IMR-90 (cell line): ENCODE data around the gene CA12. TPM values are rescaled to one million over a fixed set of nuclear protein-coding genes. Genes with fewer than 3 reads are reported as not detected.

Experiments used
- ATAC-seq: fragments of 200-7000 bp; cut with Tn5 transposase; 2 replicates; pipeline ENCODE4 v1.9.1; 2020; ENCODE audit warnings: low read depth, mild to moderate bottlenecking, moderate library complexity
- BruUV-seq: library from RNA; stranded (reverse); fragments of 400-500 nt; replicated peaks from 2 replicates; lab custom pipeline; 2021; lab: Mats Ljungman, UMichigan
- CTCF ChIA-PET: fragments of 300-600 bp; formaldehyde crosslinking; extraction: SDS; loops from one replicate; lab custom pipeline; 2021; ENCODE audit warnings: antibody characterized with exemption; lab: Yijun Ruan, JAX
- POLR2A ChIA-PET: fragments of 300-600 bp; sonication (Branson Sonifier 250); formaldehyde crosslinking; loops from one replicate; lab custom pipeline; 2022; ENCODE audit warnings: antibody characterized with exemption; ENCODE audit not compliant: unreplicated experiment; lab: Charles Lee
- DNase-seq: peaks from one replicate; pipeline ENCODE4 v3.0.0; 2013
- H2AFZ ChIP-seq: replicated peaks from 2 replicates; pipeline ENCODE3; 2013; ENCODE audit warnings: low read length, mild to moderate bottlenecking; ENCODE audit not compliant: poor library complexity
- H2AK5ac ChIP-seq: 2 replicates; pipeline ENCODE4 v1.6.1; 2013; ENCODE audit warnings: low read depth, low read length, inconsistent platforms
- H2AK9ac ChIP-seq: replicated peaks from 2 replicates; pipeline ENCODE3; 2013; ENCODE audit warnings: mild to moderate bottlenecking, low read depth, low read length, moderate library complexity; ENCODE audit not compliant: poor library complexity
- H2BK120ac ChIP-seq: 2 replicates; pipeline ENCODE4 v1.6.1; 2013; ENCODE audit warnings: low read depth, low read length, inconsistent platforms
- H2BK15ac ChIP-seq: 3 replicates; pipeline ENCODE4 v1.6.1; 2013; ENCODE audit warnings: low read depth, low read length, inconsistent platforms
- H2BK20ac ChIP-seq: 2 replicates; pipeline ENCODE4 v1.6.1; 2013; ENCODE audit warnings: low read depth, mild to moderate bottlenecking, inconsistent platforms, low read length, moderate library complexity
- H2BK5ac ChIP-seq: 2 replicates; pipeline ENCODE4 v1.6.1; 2013; ENCODE audit warnings: mild to moderate bottlenecking, low read depth, low read length, inconsistent platforms; ENCODE audit not compliant: poor library complexity, severe bottlenecking
- H3K14ac ChIP-seq: replicated peaks from 2 replicates; pipeline ENCODE4 v1.6.1; 2013; ENCODE audit warnings: low read depth, low read length, inconsistent platforms
- H3K18ac ChIP-seq: 2 replicates; pipeline ENCODE4 v1.6.1; 2013; ENCODE audit warnings: low read depth, low read length, control low read depth
- H3K23ac ChIP-seq: 2 replicates; pipeline ENCODE4 v1.6.1; 2013; ENCODE audit warnings: low read depth, low read length, inconsistent platforms
- H3K27ac ChIP-seq: 2 replicates; pipeline ENCODE4 v1.5.1; 2013; ENCODE audit warnings: mild to moderate bottlenecking, control low read depth, low read length; ENCODE audit not compliant: insufficient read depth
- H3K27me3 ChIP-seq: 2 replicates; pipeline ENCODE4 v1.6.1; 2013; ENCODE audit warnings: low read length; ENCODE audit not compliant: control insufficient read depth, insufficient read depth
- H3K36me3 ChIP-seq: 2 replicates; pipeline ENCODE4 v1.6.1; 2013; ENCODE audit warnings: low read length, mixed read lengths; ENCODE audit not compliant: control insufficient read depth, insufficient read depth
- H3K4ac ChIP-seq: 2 replicates; pipeline ENCODE4 v1.6.1; 2013; ENCODE audit warnings: low read depth, low read length, inconsistent platforms
- H3K4me1 ChIP-seq: 2 replicates; pipeline ENCODE4 v1.6.1; 2013; ENCODE audit warnings: low read length, mixed read lengths; ENCODE audit not compliant: control insufficient read depth, insufficient read depth
- H3K4me2 ChIP-seq: 2 replicates; pipeline ENCODE4 v1.6.1; 2013; ENCODE audit warnings: low read depth, mild to moderate bottlenecking, control low read depth, low read length, moderate library complexity
- H3K4me3 ChIP-seq: 2 replicates; pipeline ENCODE4 v1.5.1; 2013; ENCODE audit warnings: low read depth, mild to moderate bottlenecking, control low read depth, low read length, moderate library complexity; ENCODE audit not compliant: insufficient read depth
- H3K56ac ChIP-seq: 2 replicates; pipeline ENCODE4 v1.6.1; 2013; ENCODE audit warnings: low read length, inconsistent platforms; ENCODE audit not compliant: insufficient read depth; ENCODE audit errors: extremely low read depth
- H3K79me1 ChIP-seq, 2 experiments: 2 replicates each; pipeline ENCODE4 v1.6.1; 2013; ENCODE audit warnings: low read length in 2 of 2, inconsistent platforms in 1 of 2, low read depth in 1 of 2
- H3K9ac ChIP-seq: 2 replicates; pipeline ENCODE4 v1.6.1; 2013; ENCODE audit warnings: low read depth, low read length, control low read depth
- H3K9me1 ChIP-seq: 2 replicates; pipeline ENCODE4 v1.6.1; 2013; ENCODE audit warnings: low read length, inconsistent platforms; ENCODE audit not compliant: insufficient read depth
- H3K9me3 ChIP-seq: 2 replicates; pipeline ENCODE4 v1.6.1; 2013; ENCODE audit warnings: low read length; ENCODE audit not compliant: control insufficient read depth, insufficient read depth
- H4K20me1 ChIP-seq: 2 replicates; pipeline ENCODE4 v1.6.1; 2013; ENCODE audit warnings: low read length, inconsistent platforms; ENCODE audit not compliant: insufficient read depth
- H4K5ac ChIP-seq: 2 replicates; pipeline ENCODE4 v1.6.1; 2013; ENCODE audit warnings: mild to moderate bottlenecking, low read depth, low read length, control low read depth
- H4K8ac ChIP-seq, 2 experiments: 2 replicates each; pipeline ENCODE4 v1.6.1; 2013; ENCODE audit warnings: low read depth in 2 of 2, low read length in 2 of 2, control low read depth in 1 of 2, inconsistent platforms in 1 of 2
- H4K91ac ChIP-seq: 2 replicates; pipeline ENCODE4 v1.6.1; 2013; ENCODE audit warnings: low read depth, low read length, inconsistent platforms; ENCODE audit not compliant: insufficient read depth
- BHLHE40 ChIP-seq: fragments of 150-350 bp; IDR thresholded peaks from 2 replicates; pipeline ENCODE4 v1.6.1; 2016; ENCODE audit warnings: mild to moderate bottlenecking, low read depth, low read length
- CEBPB ChIP-seq: IDR thresholded peaks from 2 replicates; pipeline ENCODE4 v1.6.1; 2012; ENCODE audit warnings: low read depth, low read length, improper control_type of control experiment
- CHD1 ChIP-seq: IDR thresholded peaks from 2 replicates; pipeline ENCODE4 v1.6.1; 2012; ENCODE audit warnings: low read depth, low read length, improper control_type of control experiment
- CTCF ChIP-seq: conservative IDR thresholded peaks from 2 replicates; pipeline ENCODE4 v1.5.1; 2012; ENCODE audit warnings: mild to moderate bottlenecking, low read depth, low read length, improper control_type of control experiment
- FOS ChIP-seq: fragments of 150-350 bp; IDR thresholded peaks from 2 replicates; pipeline ENCODE4 v1.6.1; 2016; ENCODE audit warnings: low read depth, low read length
- MAFK ChIP-seq: IDR thresholded peaks from 2 replicates; pipeline ENCODE4 v1.6.1; 2012; ENCODE audit warnings: low read depth, low read length, improper control_type of control experiment
- MAZ ChIP-seq: IDR thresholded peaks from 2 replicates; pipeline ENCODE4 v1.6.1; 2012; ENCODE audit warnings: low read depth, mild to moderate bottlenecking, low read length, improper control_type of control experiment, moderate library complexity, borderline replicate concordance
- MXI1 ChIP-seq: IDR thresholded peaks from 2 replicates; pipeline ENCODE4 v1.6.1; 2012; ENCODE audit warnings: low read depth, mild to moderate bottlenecking, low read length, moderate library complexity, borderline replicate concordance
- NFE2L2 ChIP-seq: fragments of 150-350 bp; IDR thresholded peaks from 2 replicates; pipeline ENCODE4 v1.6.1; 2016; ENCODE audit warnings: low read depth, mild to moderate bottlenecking, low read length
- POLR2A ChIP-seq: IDR thresholded peaks from 2 replicates; pipeline ENCODE4 v1.6.1; 2012; ENCODE audit warnings: mild to moderate bottlenecking, low read depth, low read length
- RAD21 ChIP-seq: IDR thresholded peaks from 2 replicates; pipeline ENCODE4 v1.6.1; 2012; ENCODE audit warnings: low read length, improper control_type of control experiment
- RFX5 ChIP-seq: IDR thresholded peaks from 2 replicates; pipeline ENCODE4 v1.8.0; 2012; ENCODE audit warnings: low read depth, mild to moderate bottlenecking, low read length, moderate library complexity
- USF2 ChIP-seq: fragments of 150-350 bp; IDR thresholded peaks from 2 replicates; pipeline ENCODE4 v1.6.1; 2017; ENCODE audit warnings: mild to moderate bottlenecking, antibody characterized with exemption, low read length, low read depth
- WGBS, 2 experiments: methylation state at CpG; one replicate each; pipeline versions ENCODE4 v1.1.5 to v1.1.7; 2013; ENCODE audit warnings: missing lambda C conversion rate in 2 of 2; ENCODE audit not compliant: insufficient read length in 1 of 2; ENCODE audit errors: extremely low coverage in 2 of 2; 5-methylcytosine and 5-hydroxymethylcytosine counted together
- dilution Hi-C: fragments of 300-500 bp; cut with HindIII; formaldehyde crosslinking; loops from one replicate; pipeline ENCODE4 v1.14.3; 2018; ENCODE audit warnings: low sequenced_read_pairs; ENCODE audit not compliant: unreplicated experiment
- in situ Hi-C: fragments of 300-500 bp; cut with MboI; formaldehyde crosslinking; loops from 3 replicates; pipeline ENCODE4 v1.14.3; 2019; ENCODE audit warnings: low sequenced_read_pairs, inconsistent platforms, mixed read lengths
- intact Hi-C: fragments of 100-400 bp; cut with micrococcal nuclease; formaldehyde crosslinking; loops from 2 replicates; pipeline ENCODE4 v1.10.0; 2022
- polyA plus RNA-seq, 3 experiments: library from polyadenylated mRNA; depleted of rRNA; stranded (reverse); fragments of >200 nt; gene quantifications; 2 replicates each; pipeline ENCODE4 v1.2.3, GENCODE V29; 2012; ENCODE audit warnings: low replicate concordance in 1 of 3
- total RNA-seq: library from RNA; depleted of rRNA; stranded (reverse); fragments of >200 nt; gene quantifications from 2 replicates; pipeline ENCODE4 v1.2.3, GENCODE V29; 2012

The CA12 gene
- total and polyA plus RNA-seq, 2 of the 4 experiments (the other 2 are of a cell fraction): 33.7 to 52.6 TPM

GRCh38 chr15:63348392-63348791 lies 33.3 kb downstream of the CA12 start:
- peak overlapping the region; percentile 68 for H2AK5ac ChIP-seq
- H2BK5ac ChIP-seq: peak overlapping the region; percentile 59
- peak overlapping the region; percentile 36; the same call in 1 of the 2 replicates for H3K4me2 ChIP-seq
- no peak overlapping the region for H2AK9ac ChIP-seq
- TF ChIP-seq FOS (no peak), RAD21 (no peak), MAZ (no peak), POLR2A (no peak), USF2 (peak; percentile 53), CHD1 (no peak), CTCF (no peak), MXI1 (no peak), BHLHE40 (no peak), CEBPB (no peak), RFX5 (no peak), NFE2L2 (no peak), MAFK (0 out of 2 replicates have a peak, but pooled peaks have one; percentile 5)
- dilution Hi-C loops (no loop called here), intact Hi-C loops (no loop called here), in situ Hi-C loops (no loop called here)
- peak overlapping the region; percentile 69 for H3K4ac ChIP-seq
- 64% methylated on average over 6 of the region's 7 CpGs; no CpG with 5 or more reads in 1 of the 2 experiments for WGBS, 2 experiments
- peak overlapping the region; percentile 73; the same call in 1 of the 2 replicates for H4K5ac ChIP-seq
- H4K91ac ChIP-seq: 0 out of 2 replicates have a peak overlapping the region, but pooled peaks have one; percentile 36
- POLR2A ChIA-PET: no interaction called here
- no peaks in the 10 kb centered on the region for H4K20me1 ChIP-seq
- ATAC-seq: peak; percentile 45
- H3K9me1 ChIP-seq: peaks cover 18% of the 10 kb centered on the region; the same call in 1 of the 2 replicates
- peak overlapping the region; percentile 86 for H3K18ac ChIP-seq
- H3K4me1 ChIP-seq: peaks cover 36% of the 10 kb centered on the region
- no peaks in the 10 kb centered on the region for H3K79me1 ChIP-seq
- H4K8ac ChIP-seq: peak overlapping the region in 1 of 2 experiments; percentile 78; a peak in 2 of 4 replicates
- H3K36me3 ChIP-seq: no peaks in the 10 kb centered on the region
- H2AFZ ChIP-seq: peak overlapping the region; percentile 76
- H3K14ac ChIP-seq: peak overlapping the region; percentile 82
- peak overlapping the region; percentile 75 for H2BK120ac ChIP-seq
- H3K9me3 ChIP-seq: no peaks in the 10 kb centered on the region
- no peak overlapping the region for H3K4me3 ChIP-seq
- peak; percentile 63 for DNase-seq
- H3K56ac ChIP-seq: no peak overlapping the region
- CTCF ChIA-PET: interaction anchor here (1.6 kb wide), 1 partner anchor 29 kb away, joined by 3 read pairs; no protein-coding TSS in a partner anchor
- peak overlapping the region; percentile 73 for H2BK20ac ChIP-seq
- H3K9ac ChIP-seq: no peak overlapping the region
- 0 out of 2 replicates have a peak overlapping the region, but pooled peaks have one; percentile 13 for H3K23ac ChIP-seq
- H3K27me3 ChIP-seq: no peaks in the 10 kb centered on the region
- H3K27ac ChIP-seq: 0 out of 2 replicates have a peak overlapping the region, but pooled peaks have one; percentile 2
- BruUV-seq: no TSS peak
- peak overlapping the region; percentile 41; the same call in 1 of the 3 replicates for H2BK15ac ChIP-seq
